ENCODE data around the gene SLC22A12.
A peak's percentile ranks its signal among the peaks of the same experiment; 100 is the strongest.

The SLC22A12 gene

GRCh38 chr11:64632654-64633053 is 41.6 kb downstream of the SLC22A12 start:
- Histone ChIP-seq H3K4me3 (no peak overlapping the region), H3K36me3 (peaks cover 0 to 28% (median 0%) of the 10 kb centered on the region in 3 donors), H3K27ac (no peak overlapping the region), H3K9me3 (no peaks in the 10 kb centered on the region), H3K27me3 (peaks cover 0 to 34% of the 10 kb centered on the region in 2 donors), H3K4me1 (peaks cover 0 to 2% (median under 1%) of the 10 kb centered on the region in 4 donors)
- intact Hi-C loops (cut with DNase I; ENCODE audit: low total_unique reads), result no loop called here
- no peak for DNase-seq
- TF ChIP-seq CTCF (IDR thresholded peaks at IDR 0.05), result no peak

- no peak overlapping the region for H3K4me3 ChIP-seq
- no peak overlapping the region for H3K27ac ChIP-seq
- no peak for DNase-seq
- no peaks in the 10 kb centered on the region for H3K9me3 ChIP-seq
- peaks cover 0 to 44% of the 10 kb centered on the region in 2 donors for H3K27me3 ChIP-seq
- H3K4me1 ChIP-seq, result peaks cover 0 to 10% (median 9%) of the 10 kb centered on the region in 4 donors
- intact Hi-C loops (cut with DNase I; ENCODE audit: low total_unique reads), result no loop called here
- TF ChIP-seq CTCF (IDR thresholded peaks at IDR 0.05), result no peak
- H3K36me3 ChIP-seq, result peaks cover 0 to 28% (median 0%) of the 10 kb centered on the region in 3 donors
These were observed 42.6 kb downstream of the SLC22A12 start for GRCh38 chr11:64633555-64634159.

GRCh38 chr11:64637334-64638017 is 46.5 kb downstream of the SLC22A12 start:
- DNase-seq, result no peak
- Histone ChIP-seq H3K4me1 (peaks cover 0 to 12% (median 10%) of the 10 kb centered on the region in 4 donors), H3K9me3 (no peaks in the 10 kb centered on the region), H3K4me3 (peak overlapping the region in 1 of 2 donors; percentile 29), H3K27ac (no peak overlapping the region), H3K36me3 (peaks cover 0 to 21% (median 0%) of the 10 kb centered on the region in 3 donors), H3K27me3 (peaks cover 3 to 64% of the 10 kb centered on the region in 2 donors)
- intact Hi-C loops (cut with DNase I; ENCODE audit: low total_unique reads), result no loop called here
- no peak for TF ChIP-seq CTCF (IDR thresholded peaks at IDR 0.05)

GRCh38 chr11:64638018-64638665 is 47.1 kb downstream of the SLC22A12 start:
- intact Hi-C loops (cut with DNase I; ENCODE audit: low total_unique reads), result no loop called here
- peak overlapping the region in 1 of 2 donors; percentile 29 for H3K4me3 ChIP-seq
- no peak for DNase-seq
- H3K9me3 ChIP-seq, result no peaks in the 10 kb centered on the region
- peaks cover 0 to 19% (median 16%) of the 10 kb centered on the region in 4 donors for H3K4me1 ChIP-seq
- H3K27me3 ChIP-seq, result peaks cover 3 to 71% of the 10 kb centered on the region in 2 donors
- H3K27ac ChIP-seq, result no peak overlapping the region
- TF ChIP-seq CTCF (IDR thresholded peaks at IDR 0.05), result no peak
- peaks cover 0 to 15% (median 0%) of the 10 kb centered on the region in 3 donors for H3K36me3 ChIP-seq

- H3K27ac ChIP-seq, result no peak overlapping the region
- H3K36me3 ChIP-seq, result peaks cover 0 to 14% (median 0%) of the 10 kb centered on the region in 3 donors
- H3K4me3 ChIP-seq, result no peak overlapping the region
- DNase-seq, result no peak
- H3K27me3 ChIP-seq, result peaks cover 3 to 78% of the 10 kb centered on the region in 2 donors
- no peak for TF ChIP-seq CTCF (IDR thresholded peaks at IDR 0.05)
- intact Hi-C loops (cut with DNase I; ENCODE audit: low total_unique reads), result no loop called here
- peaks cover 0 to 25% (median 22%) of the 10 kb centered on the region in 4 donors for H3K4me1 ChIP-seq
- H3K9me3 ChIP-seq, result no peaks in the 10 kb centered on the region
These were observed 47.8 kb downstream of the SLC22A12 start for GRCh38 chr11:64638829-64639228.
